ENCODE results near the gene DDX1. TPM values are rescaled to one million over a fixed set of nuclear protein-coding genes. Genes with fewer than 3 reads are reported as not detected.
A peak's percentile ranks its signal among the peaks of the same experiment; 100 is the strongest.

Gene DDX1
- total and polyA plus RNA-seq, 2 donors (not counting 3 experiments of a cell fraction or from before 2014, with no cell fraction given): 41.2 to 117 TPM

- ChIA-PET POLR2A (no interaction called here), CTCF (interaction anchor here (0.7 to 2.7 kb wide), 6 partner anchors 120 to 1122 kb away, joined by 3 to 12 read pairs (median 6); partner anchors contain the start of gene MYCN)
- no peak for FAIRE-seq
- Histone ChIP-seq H3K4me2 (ENCODE audit: insufficient read depth, low read length) (peak overlapping the region; percentile 50), H4K20me1 (replicated peaks; ENCODE audit: control insufficient read depth, extremely low read depth, insufficient read depth, low read length) (no peaks in the 10 kb centered on the region), H3K9me3 (replicated peaks; ENCODE audit: control insufficient read depth, insufficient read depth, low read length) (no peaks in the 10 kb centered on the region), H3K27ac (ENCODE audit: insufficient read depth, low read depth, low read length) (peak overlapping the region; percentile 53), H3K36me3 (ENCODE audit: control insufficient read depth in 2 of 2, extremely low read depth in 1 of 2, insufficient read depth in 2 of 2, low read length in 2 of 2) (peaks cover 9 to 13% of the 10 kb centered on the region in 2 experiments), H3K27me3 (ENCODE audit: control insufficient read depth in 2 of 2, insufficient read depth in 2 of 2, low read length in 2 of 2) (no peaks in the 10 kb centered on the region), H3K4me1 (ENCODE audit: control insufficient read depth, extremely low read depth, insufficient read depth, low read length) (peaks cover 49% of the 10 kb centered on the region), H3K9ac (replicated peaks; ENCODE audit: extremely low read depth, insufficient read depth, low read length) (peak overlapping the region; percentile 40), H3K4me3 (replicated peaks in 1 of 3; ENCODE audit: insufficient read depth in 1 of 3, low read depth in 1 of 3, low read length in 3 of 3) (no peak overlapping the region), H3K79me2 (ENCODE audit: control insufficient read depth, insufficient read depth, low read length) (no peaks in the 10 kb centered on the region), H2AFZ (ENCODE audit: low read depth, low read length) (no peak overlapping the region), H3K9me1 (replicated peaks; ENCODE audit: control insufficient read depth, extremely low read depth, insufficient read depth, low read length) (no peaks in the 10 kb centered on the region)
- BruUV-seq (replicated peaks): TSS peak; percentile 28
- no peak for TF ChIP-seq POLR2AphosphoS5 (IDR thresholded peaks at IDR 0.05; ENCODE audit: insufficient read depth, low read depth, low read length)
- no peak for TF ChIP-seq MYC (IDR thresholded peaks at IDR 0.05; ENCODE audit: low read depth, low read length)
- peak; percentile 60 for TF ChIP-seq JUN (IDR thresholded peaks at IDR 0.05; ENCODE audit: borderline replicate concordance, insufficient read depth, insufficient read length, low read depth)
- no peak for TF ChIP-seq GATA2 (IDR thresholded peaks at IDR 0.05; ENCODE audit: insufficient read depth, insufficient read length, low read depth, low read length)
- peak; percentile 17 for TF ChIP-seq FOS (IDR thresholded peaks at IDR 0.05; ENCODE audit: borderline replicate concordance, insufficient read depth, low read length)
- TF ChIP-seq MAX (IDR thresholded peaks at IDR 0.05; ENCODE audit: insufficient read depth, insufficient read length): no peak
- no peak for TF ChIP-seq EZH2 (IDR thresholded peaks at IDR 0.05; ENCODE audit: borderline replicate concordance, low read depth, low read length, severe bottlenecking)
- TF ChIP-seq POLR2A (IDR thresholded peaks at IDR 0.05; ENCODE audit: low read depth, low read length): no peak
- TF ChIP-seq CTCF (IDR thresholded peaks at IDR 0.05; ENCODE audit: extremely low read depth in 1 of 2, insufficient read depth in 1 of 2, low read depth in 1 of 2, low read length in 2 of 2): no peak
- peak; percentile 85 for DNase-seq (ENCODE audit: low read depth, low spot score)
- dilution Hi-C loops (cut with MboI; ENCODE audit: extremely low pct_ligation_motif_present, low sequenced_read_pairs): no loop called here
- intact Hi-C loops (cut with micrococcal nuclease): loop anchor here (1.0 to 5.0 kb wide), 2 partner anchors 74 to 1122 kb away; no protein-coding TSS in a partner anchor
Observed at GRCh38 chr2:15634846-15635490, 43.3 kb downstream of the DDX1 start.

Measured in endothelial cell of umbilical vein (primary cell).